A549 (cell line): Measurements from ENCODE around the gene ARMS2.

Experiments used
- CBX8 ChIP-seq: fragments of 200-600 bp; sonication (generic); IDR thresholded peaks from 2 replicates; pipeline ENCODE4 v1.6.1; 2016
- CHD2 ChIP-seq: fragments of 150-350 bp; IDR thresholded peaks from 2 replicates; pipeline ENCODE4 v1.6.1; 2014; ENCODE audit warnings: low read length; ENCODE audit not compliant: partially characterized antibody
- EP300 ChIP-seq, 2 experiments: fragments of >200 bp; sonication (Bioruptor Twin); formaldehyde crosslinking; IDR thresholded peaks; 2 replicates in 1 of 2; 3 replicates in 1 of 2; pipeline ENCODE4 v1.6.1; 2016 to 2017
- ESRRA ChIP-seq: fragments of 150-350 bp; IDR thresholded peaks from 2 replicates; pipeline ENCODE4 v1.6.1; 2014; ENCODE audit warnings: mild to moderate bottlenecking, low read length, borderline replicate concordance
- HDAC2 ChIP-seq: fragments of 200-600 bp; sonication (generic); IDR thresholded peaks from 2 replicates; pipeline ENCODE4 v1.6.1; 2016
- HMGXB4 ChIP-seq: fragments of 250-450 bp; sonication (Bioruptor Pico); IDR thresholded peaks from 2 replicates; pipeline ENCODE4 v1.5.0; 2021; ENCODE audit warnings: mild to moderate bottlenecking, moderate library complexity, borderline replicate concordance
- KDM5A ChIP-seq: fragments of 200-600 bp; sonication (generic); IDR thresholded peaks from 2 replicates; pipeline ENCODE4 v1.6.1; 2016; ENCODE audit warnings: antibody characterized with exemption, mild to moderate bottlenecking
- POLR2A ChIP-seq: IDR thresholded peaks from 2 replicates; pipeline ENCODE4 v1.6.1; 2012; ENCODE audit warnings: mild to moderate bottlenecking, low read length
- RAD21 ChIP-seq, 2 experiments: fragments of >200 bp in 1 of 2; sonication (Bioruptor Twin) in 1 of 2; formaldehyde crosslinking in 1 of 2; IDR thresholded peaks in 1 of 2; conservative IDR thresholded peaks in 1 of 2; 2 replicates in 1 of 2; 3 replicates in 1 of 2; pipeline ENCODE4 v1.6.1; 2012 to 2018; ENCODE audit warnings: inconsistent platforms in 1 of 2
- TF ChIP-seq, protein P1 (sequence below): fragments of >200 bp; sonication (Bioruptor Twin); formaldehyde crosslinking; IDR thresholded peaks from 3 replicates; pipeline ENCODE4 v1.5.1; 2016
- TF ChIP-seq, protein P2 (sequence below): fragments of 200-600 bp; sonication (generic); IDR thresholded peaks from 2 replicates; pipeline ENCODE4 v1.6.1; 2016; ENCODE audit warnings: antibody characterized with exemption, mild to moderate bottlenecking, moderate library complexity

DNA sequence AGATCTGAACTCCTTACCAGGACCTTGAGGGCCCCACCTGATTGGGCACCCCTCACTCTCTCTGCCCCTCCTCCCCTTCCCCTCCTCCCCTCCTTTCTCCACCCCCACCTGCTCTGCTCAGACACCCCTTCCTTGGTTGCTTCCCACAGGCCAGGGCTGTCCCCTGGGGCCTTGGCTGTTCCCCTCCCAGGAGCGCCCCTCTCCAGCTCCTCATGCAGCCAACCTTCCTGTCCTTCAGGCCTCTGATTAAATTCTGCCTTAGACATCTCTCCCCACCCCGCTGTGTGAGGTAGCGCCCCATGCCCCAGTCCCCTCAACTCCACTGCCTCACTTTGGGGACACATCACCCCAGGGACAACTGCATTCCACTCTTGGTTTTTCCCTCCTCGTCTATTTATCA is 39.3 kb downstream of the ARMS2 start:
- TF ChIP-seq EP300 (IDR thresholded peaks at IDR 0.05) = no peak
- TF ChIP-seq, protein P1, sequence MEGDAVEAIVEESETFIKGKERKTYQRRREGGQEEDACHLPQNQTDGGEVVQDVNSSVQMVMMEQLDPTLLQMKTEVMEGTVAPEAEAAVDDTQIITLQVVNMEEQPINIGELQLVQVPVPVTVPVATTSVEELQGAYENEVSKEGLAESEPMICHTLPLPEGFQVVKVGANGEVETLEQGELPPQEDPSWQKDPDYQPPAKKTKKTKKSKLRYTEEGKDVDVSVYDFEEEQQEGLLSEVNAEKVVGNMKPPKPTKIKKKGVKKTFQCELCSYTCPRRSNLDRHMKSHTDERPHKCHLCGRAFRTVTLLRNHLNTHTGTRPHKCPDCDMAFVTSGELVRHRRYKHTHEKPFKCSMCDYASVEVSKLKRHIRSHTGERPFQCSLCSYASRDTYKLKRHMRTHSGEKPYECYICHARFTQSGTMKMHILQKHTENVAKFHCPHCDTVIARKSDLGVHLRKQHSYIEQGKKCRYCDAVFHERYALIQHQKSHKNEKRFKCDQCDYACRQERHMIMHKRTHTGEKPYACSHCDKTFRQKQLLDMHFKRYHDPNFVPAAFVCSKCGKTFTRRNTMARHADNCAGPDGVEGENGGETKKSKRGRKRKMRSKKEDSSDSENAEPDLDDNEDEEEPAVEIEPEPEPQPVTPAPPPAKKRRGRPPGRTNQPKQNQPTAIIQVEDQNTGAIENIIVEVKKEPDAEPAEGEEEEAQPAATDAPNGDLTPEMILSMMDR = no peak
- no peak for TF ChIP-seq RAD21 (conservative IDR thresholded peaks at IDR 0.05 in 1 of 2, IDR thresholded peaks at IDR 0.05 in 1 of 2)
- TF ChIP-seq HDAC2 = no peak
- no peak for TF ChIP-seq ESRRA
- no peak for TF ChIP-seq POLR2A
- no peak for TF ChIP-seq HMGXB4 (CRISPR knock-in tag)
- no peak for TF ChIP-seq CBX8
- no peak for TF ChIP-seq KDM5A
- no peak for TF ChIP-seq CHD2
- TF ChIP-seq, protein P2, sequence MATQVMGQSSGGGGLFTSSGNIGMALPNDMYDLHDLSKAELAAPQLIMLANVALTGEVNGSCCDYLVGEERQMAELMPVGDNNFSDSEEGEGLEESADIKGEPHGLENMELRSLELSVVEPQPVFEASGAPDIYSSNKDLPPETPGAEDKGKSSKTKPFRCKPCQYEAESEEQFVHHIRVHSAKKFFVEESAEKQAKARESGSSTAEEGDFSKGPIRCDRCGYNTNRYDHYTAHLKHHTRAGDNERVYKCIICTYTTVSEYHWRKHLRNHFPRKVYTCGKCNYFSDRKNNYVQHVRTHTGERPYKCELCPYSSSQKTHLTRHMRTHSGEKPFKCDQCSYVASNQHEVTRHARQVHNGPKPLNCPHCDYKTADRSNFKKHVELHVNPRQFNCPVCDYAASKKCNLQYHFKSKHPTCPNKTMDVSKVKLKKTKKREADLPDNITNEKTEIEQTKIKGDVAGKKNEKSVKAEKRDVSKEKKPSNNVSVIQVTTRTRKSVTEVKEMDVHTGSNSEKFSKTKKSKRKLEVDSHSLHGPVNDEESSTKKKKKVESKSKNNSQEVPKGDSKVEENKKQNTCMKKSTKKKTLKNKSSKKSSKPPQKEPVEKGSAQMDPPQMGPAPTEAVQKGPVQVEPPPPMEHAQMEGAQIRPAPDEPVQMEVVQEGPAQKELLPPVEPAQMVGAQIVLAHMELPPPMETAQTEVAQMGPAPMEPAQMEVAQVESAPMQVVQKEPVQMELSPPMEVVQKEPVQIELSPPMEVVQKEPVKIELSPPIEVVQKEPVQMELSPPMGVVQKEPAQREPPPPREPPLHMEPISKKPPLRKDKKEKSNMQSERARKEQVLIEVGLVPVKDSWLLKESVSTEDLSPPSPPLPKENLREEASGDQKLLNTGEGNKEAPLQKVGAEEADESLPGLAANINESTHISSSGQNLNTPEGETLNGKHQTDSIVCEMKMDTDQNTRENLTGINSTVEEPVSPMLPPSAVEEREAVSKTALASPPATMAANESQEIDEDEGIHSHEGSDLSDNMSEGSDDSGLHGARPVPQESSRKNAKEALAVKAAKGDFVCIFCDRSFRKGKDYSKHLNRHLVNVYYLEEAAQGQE = no peak
